OCI-LY7 (cell line): Measurements from ENCODE around the gene CCDC30. TPM values are rescaled to one million over a fixed set of nuclear protein-coding genes. Genes with fewer than 3 reads are reported as not detected.

Source experiments
- BruUV-seq: library from RNA; stranded (reverse); fragments of 400-500 nt; replicated peaks from 2 replicates; lab custom pipeline; 2021; lab: Mats Ljungman, UMichigan
- CTCF ChIA-PET: fragments of 300-600 bp; sonication (Branson Sonifier 250); formaldehyde crosslinking; loops from one replicate; lab custom pipeline; 2022; ENCODE audit warnings: antibody characterized with exemption; ENCODE audit not compliant: unreplicated experiment; lab: Charles Lee
- POLR2A ChIA-PET: fragments of 300-600 bp; sonication (Branson Sonifier 250); formaldehyde crosslinking; loops from one replicate; lab custom pipeline; 2022; ENCODE audit warnings: antibody characterized with exemption; lab: Charles Lee
- DNase-seq: peaks from one replicate; pipeline ENCODE4 v3.0.0-alpha.2; 2015; ENCODE audit warnings: low spot score
- H2AFZ ChIP-seq: fragments of 200-600 bp; sonication (generic), shearing (Covaris generic); 2 replicates; pipeline ENCODE4 v1.6.1; 2014; ENCODE audit warnings: mild to moderate bottlenecking, antibody characterized with exemption, low read length, moderate library complexity
- H3K27ac ChIP-seq: fragments of 200-600 bp; sonication (generic); 2 replicates; pipeline ENCODE4 v1.5.1; 2014; ENCODE audit warnings: mixed run types, low read depth, mild to moderate bottlenecking, moderate library complexity, low read length, inconsistent platforms; ENCODE audit not compliant: poor library complexity, severe bottlenecking
- H3K36me3 ChIP-seq: fragments of 200-600 bp; sonication (generic); 2 replicates; pipeline ENCODE4 v1.6.1; 2014; ENCODE audit warnings: mild to moderate bottlenecking, antibody characterized with exemption, low read length, moderate library complexity, mixed read lengths; ENCODE audit not compliant: insufficient read depth
- H3K4me1 ChIP-seq: fragments of 200-600 bp; sonication (generic); 2 replicates; pipeline ENCODE4 v1.5.1; 2014; ENCODE audit warnings: mild to moderate bottlenecking, low read length; ENCODE audit not compliant: insufficient read depth, poor library complexity, severe bottlenecking
- H3K4me2 ChIP-seq: fragments of 200-600 bp; sonication (generic); 2 replicates; pipeline ENCODE4 v1.6.1; 2014; ENCODE audit warnings: mild to moderate bottlenecking, low read length
- H3K4me3 ChIP-seq: fragments of 200-600 bp; sonication (generic); 2 replicates; pipeline ENCODE4 v1.5.1; 2014; ENCODE audit warnings: mild to moderate bottlenecking, low read depth, low read length; ENCODE audit not compliant: poor library complexity, severe bottlenecking
- H3K79me2 ChIP-seq: fragments of 200-600 bp; sonication (generic); 2 replicates; pipeline ENCODE4 v1.6.1; 2016; ENCODE audit warnings: low read depth, mild to moderate bottlenecking, low read length, moderate library complexity, mixed read lengths; ENCODE audit not compliant: insufficient read depth
- H3K9me2 ChIP-seq: fragments of 200-600 bp; sonication (generic); 2 replicates; pipeline ENCODE4 v1.6.1; 2016; ENCODE audit warnings: mild to moderate bottlenecking, low read length, mixed read lengths; ENCODE audit not compliant: insufficient read depth
- H3K9me3 ChIP-seq: fragments of 200-600 bp; sonication (generic); 2 replicates; pipeline ENCODE4 v1.6.1; 2014; ENCODE audit warnings: mild to moderate bottlenecking, mixed run types, low read length, mixed read lengths
- H4K20me1 ChIP-seq: fragments of 200-600 bp; sonication (generic); 2 replicates; pipeline ENCODE4 v1.6.1; 2014; ENCODE audit warnings: mild to moderate bottlenecking, antibody characterized with exemption, low read length, moderate library complexity, mixed read lengths; ENCODE audit not compliant: insufficient read depth
- EZH2phosphoT487 ChIP-seq: fragments of 200-600 bp; sonication (generic); IDR thresholded peaks from 2 replicates; pipeline ENCODE4 v1.6.1; 2018; ENCODE audit warnings: low read depth, borderline replicate concordance, mild to moderate bottlenecking, mixed run types, antibody characterized with exemption, low read length, moderate library complexity, mixed read lengths
- intact Hi-C: fragments of 100-400 bp; cut with micrococcal nuclease; formaldehyde crosslinking; loops from one replicate; pipeline ENCODE4 v1.10.0; 2022; ENCODE audit not compliant: unreplicated experiment
- total RNA-seq, 2 experiments: library from RNA; depleted of rRNA in 1 of 2; stranded (reverse); fragments of >200 nt in 1 of 2; shearing (Covaris generic) in 1 of 2; gene quantifications; 2 replicates each; pipeline ENCODE4 v1.2.3, GENCODE V29; 2014 to 2022
- TF ChIP-seq, protein P1 (sequence below): fragments of 200-600 bp; sonication (generic); conservative IDR thresholded peaks from 2 replicates; pipeline ENCODE4 v1.5.1; 2014; ENCODE audit warnings: mild to moderate bottlenecking, antibody characterized with exemption, low read length, moderate library complexity, mixed read lengths

The CCDC30 gene
- total RNA-seq, 2 experiments from 2014 or later, result 0.54 to 2.6 TPM

GRCh38 chr1:42592811-42593210 is 129.7 kb downstream of the CCDC30 start:
- Histone ChIP-seq H3K79me2 (no peaks in the 10 kb centered on the region), H4K20me1 (no peaks in the 10 kb centered on the region), H3K9me3 (peaks cover 11% of the 10 kb centered on the region; the same call in 1 of the 2 replicates), H3K9me2 (no peaks in the 10 kb centered on the region), H2AFZ (no peak overlapping the region), H3K36me3 (no peaks in the 10 kb centered on the region), H3K4me2 (no peak overlapping the region), H3K4me1 (no peaks in the 10 kb centered on the region), H3K27ac (no peak overlapping the region), H3K4me3 (no peak overlapping the region)
- intact Hi-C loops, result no loop called here
- TF ChIP-seq, protein P1, sequence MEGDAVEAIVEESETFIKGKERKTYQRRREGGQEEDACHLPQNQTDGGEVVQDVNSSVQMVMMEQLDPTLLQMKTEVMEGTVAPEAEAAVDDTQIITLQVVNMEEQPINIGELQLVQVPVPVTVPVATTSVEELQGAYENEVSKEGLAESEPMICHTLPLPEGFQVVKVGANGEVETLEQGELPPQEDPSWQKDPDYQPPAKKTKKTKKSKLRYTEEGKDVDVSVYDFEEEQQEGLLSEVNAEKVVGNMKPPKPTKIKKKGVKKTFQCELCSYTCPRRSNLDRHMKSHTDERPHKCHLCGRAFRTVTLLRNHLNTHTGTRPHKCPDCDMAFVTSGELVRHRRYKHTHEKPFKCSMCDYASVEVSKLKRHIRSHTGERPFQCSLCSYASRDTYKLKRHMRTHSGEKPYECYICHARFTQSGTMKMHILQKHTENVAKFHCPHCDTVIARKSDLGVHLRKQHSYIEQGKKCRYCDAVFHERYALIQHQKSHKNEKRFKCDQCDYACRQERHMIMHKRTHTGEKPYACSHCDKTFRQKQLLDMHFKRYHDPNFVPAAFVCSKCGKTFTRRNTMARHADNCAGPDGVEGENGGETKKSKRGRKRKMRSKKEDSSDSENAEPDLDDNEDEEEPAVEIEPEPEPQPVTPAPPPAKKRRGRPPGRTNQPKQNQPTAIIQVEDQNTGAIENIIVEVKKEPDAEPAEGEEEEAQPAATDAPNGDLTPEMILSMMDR, result no peak
- no peak for TF ChIP-seq EZH2phosphoT487
- no peak for DNase-seq
- POLR2A ChIA-PET, result no interaction called here
- no TSS peak for BruUV-seq
- CTCF ChIA-PET, result no interaction called here

DNA sequence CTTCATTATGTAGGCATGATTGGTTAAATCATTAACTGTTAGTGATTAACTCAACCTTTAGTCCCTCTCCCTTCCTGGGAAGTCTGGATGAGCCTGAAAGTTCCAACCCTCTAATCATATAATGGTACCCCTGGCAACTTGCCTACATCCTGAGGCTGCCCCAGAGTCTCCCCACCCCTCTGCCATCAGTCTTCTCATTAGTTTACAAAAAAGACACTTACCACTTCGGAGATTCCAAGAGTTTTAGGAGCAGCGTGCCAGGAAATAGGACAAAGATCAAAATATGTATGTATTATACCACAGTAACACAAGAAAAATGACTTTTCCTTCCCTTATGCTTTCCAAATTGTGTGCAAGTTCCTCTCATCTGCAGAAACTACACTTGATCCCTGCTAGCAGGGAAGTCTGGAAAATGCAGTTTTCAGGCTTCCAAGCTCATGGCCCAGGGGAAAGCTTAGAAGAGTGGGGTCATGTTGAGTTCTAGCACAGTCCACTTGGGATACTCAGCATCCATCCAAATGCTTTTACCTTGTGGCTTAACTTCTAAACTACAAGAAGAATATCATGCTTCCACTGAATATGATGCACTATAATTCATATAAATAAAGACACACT is 130.5 kb downstream of the CCDC30 start:
- Histone ChIP-seq H3K9me2 (no peaks in the 10 kb centered on the region), H4K20me1 (no peaks in the 10 kb centered on the region), H3K4me2 (no peak overlapping the region), H3K4me3 (no peak overlapping the region), H3K36me3 (no peaks in the 10 kb centered on the region), H2AFZ (no peak overlapping the region), H3K4me1 (no peaks in the 10 kb centered on the region), H3K79me2 (no peaks in the 10 kb centered on the region), H3K27ac (no peak overlapping the region), H3K9me3 (peaks cover 3% of the 10 kb centered on the region; the same call in 1 of the 2 replicates)
- no peak for DNase-seq
- TF ChIP-seq, protein P1, result no peak
- TF ChIP-seq EZH2phosphoT487, result no peak
- ChIA-PET POLR2A (no interaction called here), CTCF (no interaction called here)
- no TSS peak for BruUV-seq
- intact Hi-C loops, result no loop called here

GRCh38 chr1:42601472-42601871 is 138.4 kb downstream of the CCDC30 start:
- Histone ChIP-seq H3K79me2 (no peaks in the 10 kb centered on the region), H3K36me3 (no peaks in the 10 kb centered on the region), H4K20me1 (no peaks in the 10 kb centered on the region), H3K4me1 (no peaks in the 10 kb centered on the region), H3K4me2 (no peak overlapping the region), H2AFZ (no peak overlapping the region), H3K9me2 (no peaks in the 10 kb centered on the region), H3K9me3 (no peaks in the 10 kb centered on the region), H3K27ac (no peak overlapping the region), H3K4me3 (no peak overlapping the region)
- ChIA-PET POLR2A (interaction anchor here (0.6 kb wide), 1 partner anchor 266 kb away, joined by 3 read pairs; no protein-coding TSS in a partner anchor), CTCF (no interaction called here)
- no peak for TF ChIP-seq EZH2phosphoT487
- no TSS peak for BruUV-seq
- intact Hi-C loops, result no loop called here
- no peak for DNase-seq
